Prostate gland (tissue), 2 donors: ENCODE measurements around the gene RBP2. TPM values are rescaled to one million over a fixed set of nuclear protein-coding genes. Genes with fewer than 3 reads are reported as not detected.

Experiments used
- DNase-seq: peaks from one replicate; pipeline ENCODE4 v3.0.0-alpha.2; 2019; ENCODE audit warnings: low spot score
- H3K27ac ChIP-seq, 2 donors: fragments of 200-600 bp; sonication (generic); 2 replicates each; pipeline ENCODE4 v1.5.1; 2017 to 2019
- H3K27me3 ChIP-seq: fragments of 200-600 bp; sonication (generic); replicated peaks from 2 replicates; pipeline ENCODE4 v1.5.1; 2019; ENCODE audit not compliant: insufficient read depth
- H3K36me3 ChIP-seq, 2 donors: fragments of 200-600 bp; sonication (generic); 1 replicate in 1 of 2; 2 replicates in 1 of 2; pipeline versions ENCODE4 v1.5.1 to v1.8.1; 2017 to 2019
- H3K4me1 ChIP-seq: fragments of 200-600 bp; sonication (generic); replicated peaks from 2 replicates; pipeline ENCODE4 v1.5.1; 2019
- H3K4me3 ChIP-seq, 2 donors: fragments of 200-600 bp; sonication (generic); 2 replicates each; pipeline ENCODE4 v1.5.1; 2017 to 2019
- H3K9me3 ChIP-seq: fragments of 200-600 bp; sonication (generic); 2 replicates; pipeline ENCODE4 v1.5.1; 2017
- POLR2A ChIP-seq: fragments of 450-650 bp; IDR thresholded peaks from one replicate; pipeline ENCODE4 v1.6.1; 2016; ENCODE audit warnings: antibody characterized with exemption, mild to moderate bottlenecking
- POLR2AphosphoS5 ChIP-seq: sonication (generic); formaldehyde crosslinking; IDR thresholded peaks from one replicate; pipeline ENCODE4 v1.6.1; 2017; ENCODE audit warnings: antibody characterized with exemption
- WGBS: methylation state at CpG from one replicate; pipeline ENCODE4 v1.1.5; 2018; 5-methylcytosine and 5-hydroxymethylcytosine counted together
- intact Hi-C: fragments of 100-400 bp; cut with DNase I; formaldehyde crosslinking; loops from one replicate; pipeline ENCODE4 v1.14.2; 2022
- total RNA-seq, 2 donors: library from RNA; depleted of rRNA; stranded (reverse); fragments of >200 nt; gene quantifications; one replicate each; pipeline ENCODE4 v1.1.0, GENCODE V29; 2016
- TF ChIP-seq, protein P1 (sequence below), 4 experiments: fragments of 200-600 bp in 2 of 4; fragments of 450-650 bp in 2 of 4; sonication (generic) in 2 of 4; IDR thresholded peaks; 1 replicate in 3 of 4; 2 replicates in 1 of 4; pipeline ENCODE4 v1.5.1; 2016 to 2019; ENCODE audit warnings: antibody characterized with exemption in 4 of 4, mild to moderate bottlenecking in 2 of 4, moderate library complexity in 2 of 4

RBP2 gene
- total RNA-seq, 2 donors from 2014 or later, result not detected

GRCh38 chr3:139505829-139506386 is 29.6 kb upstream of the RBP2 start:
- no peak overlapping the region for H3K4me3 ChIP-seq
- H3K9me3 ChIP-seq, result no peaks in the 10 kb centered on the region
- no peaks in the 10 kb centered on the region for H3K36me3 ChIP-seq
- 93% methylated on average over 2 of the region's 2 CpGs for WGBS
- H3K27ac ChIP-seq, result no peak overlapping the region
- no peaks in the 10 kb centered on the region for H3K27me3 ChIP-seq
- intact Hi-C loops, result no loop called here
- TF ChIP-seq POLR2AphosphoS5 (no peak), POLR2A (no peak)
- TF ChIP-seq, protein P1, sequence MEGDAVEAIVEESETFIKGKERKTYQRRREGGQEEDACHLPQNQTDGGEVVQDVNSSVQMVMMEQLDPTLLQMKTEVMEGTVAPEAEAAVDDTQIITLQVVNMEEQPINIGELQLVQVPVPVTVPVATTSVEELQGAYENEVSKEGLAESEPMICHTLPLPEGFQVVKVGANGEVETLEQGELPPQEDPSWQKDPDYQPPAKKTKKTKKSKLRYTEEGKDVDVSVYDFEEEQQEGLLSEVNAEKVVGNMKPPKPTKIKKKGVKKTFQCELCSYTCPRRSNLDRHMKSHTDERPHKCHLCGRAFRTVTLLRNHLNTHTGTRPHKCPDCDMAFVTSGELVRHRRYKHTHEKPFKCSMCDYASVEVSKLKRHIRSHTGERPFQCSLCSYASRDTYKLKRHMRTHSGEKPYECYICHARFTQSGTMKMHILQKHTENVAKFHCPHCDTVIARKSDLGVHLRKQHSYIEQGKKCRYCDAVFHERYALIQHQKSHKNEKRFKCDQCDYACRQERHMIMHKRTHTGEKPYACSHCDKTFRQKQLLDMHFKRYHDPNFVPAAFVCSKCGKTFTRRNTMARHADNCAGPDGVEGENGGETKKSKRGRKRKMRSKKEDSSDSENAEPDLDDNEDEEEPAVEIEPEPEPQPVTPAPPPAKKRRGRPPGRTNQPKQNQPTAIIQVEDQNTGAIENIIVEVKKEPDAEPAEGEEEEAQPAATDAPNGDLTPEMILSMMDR (IDR thresholded peaks at IDR 0.05), result no peak
- H3K4me1 ChIP-seq, result no peaks in the 10 kb centered on the region
- DNase-seq, result no peak

DNA sequence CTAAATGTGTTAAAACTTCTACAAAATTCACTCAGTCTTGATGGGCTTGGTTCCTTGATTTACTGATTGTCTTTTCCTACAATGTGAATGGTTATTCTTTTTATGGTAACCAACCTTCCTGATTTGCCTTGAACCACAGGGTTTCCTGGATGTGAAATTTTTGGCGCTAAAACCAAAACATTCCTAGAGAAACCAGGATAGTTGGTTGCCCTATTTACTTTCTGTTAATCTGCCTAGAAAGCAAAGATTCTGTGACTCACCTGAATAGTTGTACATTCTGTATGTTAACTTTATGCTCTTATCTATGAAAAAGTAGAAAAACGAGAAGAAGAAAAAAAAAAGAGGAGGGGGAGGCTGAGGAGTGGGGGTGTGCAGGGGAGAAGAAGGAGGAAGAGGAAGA is 23.2 kb upstream of the RBP2 start:
- 62% methylated on average over 2 of the region's 2 CpGs for WGBS
- intact Hi-C loops, result no loop called here

GRCh38 chr3:139493826-139494385 is 17.6 kb upstream of the RBP2 start:
- H3K27me3 ChIP-seq, result no peaks in the 10 kb centered on the region
- no peak overlapping the region for H3K4me3 ChIP-seq
- no peaks in the 10 kb centered on the region for H3K9me3 ChIP-seq
- no peak for DNase-seq
- TF ChIP-seq POLR2A (no peak), POLR2AphosphoS5 (no peak)
- TF ChIP-seq, protein P1 (IDR thresholded peaks at IDR 0.05), result no peak
- no peaks in the 10 kb centered on the region for H3K36me3 ChIP-seq
- H3K27ac ChIP-seq, result no peak overlapping the region
- intact Hi-C loops, result no loop called here
- no peaks in the 10 kb centered on the region for H3K4me1 ChIP-seq
- 82% methylated on average over 6 of the region's 6 CpGs for WGBS

More for the DNA sequence above, 23.2 kb upstream of the RBP2 start:
- Histone ChIP-seq H3K4me3 (no peak overlapping the region), H3K36me3 (no peaks in the 10 kb centered on the region), H3K27me3 (no peaks in the 10 kb centered on the region), H3K27ac (no peak overlapping the region), H3K4me1 (no peaks in the 10 kb centered on the region), H3K9me3 (no peaks in the 10 kb centered on the region)
- no peak for DNase-seq
- TF ChIP-seq, protein P1 (IDR thresholded peaks at IDR 0.05), result no peak
- TF ChIP-seq POLR2AphosphoS5, result no peak
- TF ChIP-seq POLR2A, result no peak

- no peak for TF ChIP-seq POLR2A
- no peak for TF ChIP-seq POLR2AphosphoS5
- TF ChIP-seq, protein P1 (IDR thresholded peaks at IDR 0.05), result no peak
- Histone ChIP-seq H3K9me3 (no peaks in the 10 kb centered on the region), H3K4me1 (no peaks in the 10 kb centered on the region), H3K36me3 (no peaks in the 10 kb centered on the region), H3K4me3 (no peak overlapping the region), H3K27me3 (no peaks in the 10 kb centered on the region), H3K27ac (no peak overlapping the region)
- WGBS, result 71% methylated on average over 1 of the region's 1 CpG
- no peak for DNase-seq
- intact Hi-C loops, result no loop called here
Observed at GRCh38 chr3:139491966-139492365, 15.7 kb upstream of the RBP2 start.
